ENCODE results near the gene JMJD1C.
A peak's percentile ranks its signal among the peaks of the same experiment; 100 is the strongest.

The JMJD1C gene

DNA sequence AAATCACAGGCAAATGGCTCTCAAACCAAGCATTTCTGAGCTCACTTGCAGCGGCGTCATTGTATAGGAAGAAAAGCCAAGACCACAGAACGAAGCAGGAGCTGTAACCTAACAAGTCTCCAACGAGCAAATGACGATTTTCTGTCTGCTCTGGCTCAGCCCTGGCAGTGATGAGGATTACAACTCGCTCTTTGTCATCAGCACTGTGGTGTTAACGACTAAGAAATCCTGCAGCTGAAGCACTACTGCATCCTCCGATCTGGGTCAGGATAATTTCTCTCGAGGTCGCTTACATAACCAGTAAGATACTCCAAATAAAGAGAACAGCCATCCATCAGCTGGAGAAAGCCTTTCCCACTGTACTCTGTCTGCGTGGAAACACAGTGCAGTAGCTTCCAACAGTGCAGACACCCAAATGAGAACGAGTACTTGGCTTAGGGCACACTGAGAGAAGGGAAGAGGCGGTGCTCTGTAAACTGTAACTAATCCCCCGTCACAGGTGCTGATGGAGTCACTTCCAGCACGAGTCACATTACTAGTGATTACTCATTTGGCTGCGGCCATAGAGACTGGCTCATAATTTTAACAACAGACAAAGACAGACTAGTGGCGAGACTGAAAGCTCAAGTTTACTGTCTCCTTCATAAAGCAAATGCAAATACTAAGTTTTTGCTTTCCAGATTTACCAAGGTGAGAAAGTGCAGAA, 196.8 kb downstream of the JMJD1C start:
- H4K20me1 ChIP-seq (ENCODE audit: insufficient read depth, low read length) = no peaks in the 10 kb centered on the region
- peaks cover 33% of the 10 kb centered on the region for H3F3A ChIP-seq (ENCODE audit: insufficient read depth, low read length)
- peaks cover 12% of the 10 kb centered on the region for H3K4me1 ChIP-seq (ENCODE audit: low read length)
- TF ChIP-seq, protein P1, sequence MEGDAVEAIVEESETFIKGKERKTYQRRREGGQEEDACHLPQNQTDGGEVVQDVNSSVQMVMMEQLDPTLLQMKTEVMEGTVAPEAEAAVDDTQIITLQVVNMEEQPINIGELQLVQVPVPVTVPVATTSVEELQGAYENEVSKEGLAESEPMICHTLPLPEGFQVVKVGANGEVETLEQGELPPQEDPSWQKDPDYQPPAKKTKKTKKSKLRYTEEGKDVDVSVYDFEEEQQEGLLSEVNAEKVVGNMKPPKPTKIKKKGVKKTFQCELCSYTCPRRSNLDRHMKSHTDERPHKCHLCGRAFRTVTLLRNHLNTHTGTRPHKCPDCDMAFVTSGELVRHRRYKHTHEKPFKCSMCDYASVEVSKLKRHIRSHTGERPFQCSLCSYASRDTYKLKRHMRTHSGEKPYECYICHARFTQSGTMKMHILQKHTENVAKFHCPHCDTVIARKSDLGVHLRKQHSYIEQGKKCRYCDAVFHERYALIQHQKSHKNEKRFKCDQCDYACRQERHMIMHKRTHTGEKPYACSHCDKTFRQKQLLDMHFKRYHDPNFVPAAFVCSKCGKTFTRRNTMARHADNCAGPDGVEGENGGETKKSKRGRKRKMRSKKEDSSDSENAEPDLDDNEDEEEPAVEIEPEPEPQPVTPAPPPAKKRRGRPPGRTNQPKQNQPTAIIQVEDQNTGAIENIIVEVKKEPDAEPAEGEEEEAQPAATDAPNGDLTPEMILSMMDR (IDR thresholded peaks at IDR 0.05; ENCODE audit: low read length) = peak; percentile 33
- no peak for TF ChIP-seq EZH2phosphoT487 (IDR thresholded peaks at IDR 0.05; ENCODE audit: low read length)
- no peak for TF ChIP-seq EZH2 (optimal IDR thresholded peaks at IDR 0.05; ENCODE audit: low read depth, low read length)
- H3K4me2 ChIP-seq (ENCODE audit: low read depth, low read length) = peak overlapping the region; percentile 56
- H3K79me2 ChIP-seq (ENCODE audit: low read length) = peaks cover 83% of the 10 kb centered on the region
- peak; percentile 96 for DNase-seq
- H3K27ac ChIP-seq (ENCODE audit: low read length) = peak overlapping the region; percentile 86
- H3K9ac ChIP-seq (ENCODE audit: low read length) = peak overlapping the region; percentile 86
- H2AFZ ChIP-seq (ENCODE audit: low read length) = no peak overlapping the region
- no peaks in the 10 kb centered on the region; the same call in 1 of the 2 replicates for H3K36me3 ChIP-seq (replicated peaks; ENCODE audit: insufficient read depth, low read length)
- H3K9me3 ChIP-seq (replicated peaks; ENCODE audit: insufficient read depth, low read length) = no peaks in the 10 kb centered on the region
- H3K27me3 ChIP-seq (replicated peaks; ENCODE audit: insufficient read depth, low read length) = no peaks in the 10 kb centered on the region
- H3K4me3 ChIP-seq (ENCODE audit: low read length) = peak overlapping the region; percentile 63
- H3K9me2 ChIP-seq (replicated peaks; ENCODE audit: insufficient read depth, low read length) = no peaks in the 10 kb centered on the region

DNA sequence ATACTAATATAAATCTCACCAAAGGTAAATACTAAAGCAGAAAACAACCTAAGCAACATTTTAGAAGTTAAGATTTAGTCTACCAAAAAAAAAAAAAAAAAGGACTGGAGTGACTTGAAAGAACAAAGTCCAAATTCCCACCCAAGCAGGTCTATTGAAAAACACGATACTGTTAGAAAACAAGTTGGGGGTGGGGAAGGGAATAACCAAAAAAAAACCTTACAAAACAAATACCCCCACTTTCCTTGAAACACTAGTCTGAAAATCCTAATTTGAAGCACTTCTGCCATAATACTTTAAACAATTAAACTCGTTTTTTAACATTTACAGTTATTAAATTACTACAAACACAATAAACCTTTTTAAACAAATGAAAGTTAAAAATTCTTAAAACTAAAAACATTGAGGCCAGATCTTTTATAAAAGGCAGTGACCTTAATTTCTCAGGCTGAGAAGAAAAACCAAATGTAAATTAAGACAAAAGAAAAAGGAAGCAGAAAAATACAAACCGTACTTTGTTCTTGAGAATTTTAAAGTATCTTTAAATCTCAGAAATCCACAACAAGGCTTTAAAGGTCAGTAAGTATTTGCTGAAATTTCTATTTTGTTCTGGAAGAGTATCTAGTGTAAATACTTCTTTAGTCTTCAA, 197.5 kb downstream of the JMJD1C start:
- H3K9ac ChIP-seq (ENCODE audit: low read length) = peak overlapping the region; percentile 86
- peak overlapping the region; percentile 63 for H3K4me3 ChIP-seq (ENCODE audit: low read length)
- H3K79me2 ChIP-seq (ENCODE audit: low read length) = peaks cover 85% of the 10 kb centered on the region
- no peaks in the 10 kb centered on the region for H3K27me3 ChIP-seq (replicated peaks; ENCODE audit: insufficient read depth, low read length)
- peaks cover 6% of the 10 kb centered on the region for H3K4me1 ChIP-seq (ENCODE audit: low read length)
- H3K4me2 ChIP-seq (ENCODE audit: low read depth, low read length) = peak overlapping the region; percentile 56
- H3K27ac ChIP-seq (ENCODE audit: low read length) = peak overlapping the region; percentile 86
- no peak overlapping the region for H2AFZ ChIP-seq (ENCODE audit: low read length)
- no peaks in the 10 kb centered on the region for H4K20me1 ChIP-seq (ENCODE audit: insufficient read depth, low read length)
- H3K9me2 ChIP-seq (replicated peaks; ENCODE audit: insufficient read depth, low read length) = no peaks in the 10 kb centered on the region
- no peaks in the 10 kb centered on the region; the same call in 1 of the 2 replicates for H3K36me3 ChIP-seq (replicated peaks; ENCODE audit: insufficient read depth, low read length)
- peak; percentile 27 for DNase-seq
- no peak for TF ChIP-seq EZH2phosphoT487 (IDR thresholded peaks at IDR 0.05; ENCODE audit: low read length)
- TF ChIP-seq EZH2 (optimal IDR thresholded peaks at IDR 0.05; ENCODE audit: low read depth, low read length) = no peak
- TF ChIP-seq, protein P1 (IDR thresholded peaks at IDR 0.05; ENCODE audit: low read length) = no peak
- peaks cover 33% of the 10 kb centered on the region for H3F3A ChIP-seq (ENCODE audit: insufficient read depth, low read length)
- H3K9me3 ChIP-seq (replicated peaks; ENCODE audit: insufficient read depth, low read length) = no peaks in the 10 kb centered on the region

DNA sequence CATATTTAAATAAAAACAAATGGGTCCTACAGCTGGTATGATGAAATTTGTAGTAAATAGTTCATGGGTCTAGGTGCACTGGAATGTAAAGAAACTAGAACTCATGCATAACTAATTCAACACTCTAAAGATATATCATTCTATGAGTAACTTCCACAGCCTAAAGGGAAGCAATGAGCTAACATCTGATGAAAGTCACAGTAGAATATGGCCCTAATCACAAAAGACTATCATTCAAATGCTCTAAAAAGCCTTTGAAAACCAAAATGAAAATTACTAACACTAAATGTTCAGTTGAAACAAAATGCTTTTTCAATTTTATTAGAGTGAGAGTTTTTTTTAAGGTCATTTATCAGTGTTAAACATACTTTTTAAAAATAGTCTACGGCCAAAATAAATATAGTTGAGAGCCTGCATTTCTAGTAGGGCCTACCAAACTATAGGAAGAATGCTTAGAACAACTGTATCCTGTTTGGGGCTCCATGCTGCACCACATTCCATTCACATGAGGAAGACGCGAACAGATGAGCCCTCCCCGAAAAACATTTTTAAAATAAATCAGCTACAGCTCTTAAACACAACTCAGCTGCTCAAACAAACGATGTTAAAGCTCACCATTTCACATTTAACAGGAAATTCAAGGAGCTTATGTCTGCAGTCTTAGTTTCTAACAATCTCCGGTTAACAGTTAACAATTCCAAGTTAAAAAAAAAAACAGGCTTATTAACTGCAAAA, 198.2 kb downstream of the JMJD1C start:
- peak overlapping the region; percentile 86 for H3K9ac ChIP-seq (ENCODE audit: low read length)
- peak overlapping the region; percentile 86 for H3K27ac ChIP-seq (ENCODE audit: low read length)
- no peak for TF ChIP-seq EZH2 (optimal IDR thresholded peaks at IDR 0.05; ENCODE audit: low read depth, low read length)
- no peak for TF ChIP-seq EZH2phosphoT487 (IDR thresholded peaks at IDR 0.05; ENCODE audit: low read length)
- TF ChIP-seq, protein P1 (IDR thresholded peaks at IDR 0.05; ENCODE audit: low read length) = no peak
- H3K9me3 ChIP-seq (replicated peaks; ENCODE audit: insufficient read depth, low read length) = no peaks in the 10 kb centered on the region
- no peaks in the 10 kb centered on the region for H3K9me2 ChIP-seq (replicated peaks; ENCODE audit: insufficient read depth, low read length)
- peaks cover 12% of the 10 kb centered on the region for H3K4me1 ChIP-seq (ENCODE audit: low read length)
- peak overlapping the region; percentile 63 for H3K4me3 ChIP-seq (ENCODE audit: low read length)
- H3K4me2 ChIP-seq (ENCODE audit: low read depth, low read length) = peak overlapping the region; percentile 56
- peaks cover 36% of the 10 kb centered on the region for H3F3A ChIP-seq (ENCODE audit: insufficient read depth, low read length)
- DNase-seq = peak; percentile 26
- H3K36me3 ChIP-seq (replicated peaks; ENCODE audit: insufficient read depth, low read length) = no peaks in the 10 kb centered on the region; the same call in 1 of the 2 replicates
- no peak overlapping the region for H2AFZ ChIP-seq (ENCODE audit: low read length)
- H4K20me1 ChIP-seq (ENCODE audit: insufficient read depth, low read length) = no peaks in the 10 kb centered on the region
- H3K79me2 ChIP-seq (ENCODE audit: low read length) = peaks cover 85% of the 10 kb centered on the region
- no peaks in the 10 kb centered on the region for H3K27me3 ChIP-seq (replicated peaks; ENCODE audit: insufficient read depth, low read length)

All from MM.1S (cell line).